HG02571 (cell line): Measurements from ENCODE around the gene BCAS1.
"Not testable (repeated sequence)": the region's sequence is repeated elsewhere in the genome, so short reads cannot be mapped to it uniquely, and the experiment has no call there.

Source experiments
- ATAC-seq: cut with Tn5 transposase; IDR thresholded peaks from one replicate; pipeline ENCODE4 v1.9.1; 2021; ENCODE audit warnings: mild to moderate bottlenecking, moderate library complexity; ENCODE audit not compliant: unreplicated experiment

The BCAS1 gene

DNA sequence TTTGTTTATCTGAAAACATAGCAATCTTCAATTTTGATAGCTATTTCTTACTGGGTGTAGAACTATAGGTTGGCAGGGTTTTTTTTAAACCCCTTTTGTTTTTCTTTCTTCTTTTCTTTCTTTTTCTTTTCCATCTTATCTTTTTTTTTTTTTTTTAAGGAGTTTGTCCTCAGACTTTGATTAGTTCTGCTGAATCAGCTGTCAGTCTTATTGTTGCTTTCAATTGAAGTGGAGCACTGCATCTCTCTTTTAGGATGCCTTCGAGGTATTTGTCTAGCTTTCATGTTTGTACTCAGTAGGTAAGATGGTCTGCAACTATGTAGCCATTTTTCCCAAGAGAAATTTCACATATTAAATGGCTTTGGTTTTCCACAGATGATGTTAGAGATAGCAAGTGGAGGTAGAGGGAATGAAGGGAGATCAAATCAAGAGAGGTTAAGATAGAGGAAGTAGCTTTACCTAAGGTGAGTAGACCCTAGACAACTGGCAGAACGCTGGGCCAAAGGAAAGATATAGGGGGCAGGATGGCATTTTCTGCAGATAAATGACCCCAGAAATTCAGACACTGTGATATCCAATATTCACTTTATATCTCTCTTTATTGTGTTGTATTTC, 137.1 kb downstream of the BCAS1 start:
- ATAC-seq, result no peak

GRCh38 chr20:53932655-53933192, 137.7 kb downstream of the BCAS1 start:
- not testable (repeated sequence) for ATAC-seq

- no peak for ATAC-seq
Measured at GRCh38 chr20:53931597-53931996, 138.8 kb downstream of the BCAS1 start.

DNA sequence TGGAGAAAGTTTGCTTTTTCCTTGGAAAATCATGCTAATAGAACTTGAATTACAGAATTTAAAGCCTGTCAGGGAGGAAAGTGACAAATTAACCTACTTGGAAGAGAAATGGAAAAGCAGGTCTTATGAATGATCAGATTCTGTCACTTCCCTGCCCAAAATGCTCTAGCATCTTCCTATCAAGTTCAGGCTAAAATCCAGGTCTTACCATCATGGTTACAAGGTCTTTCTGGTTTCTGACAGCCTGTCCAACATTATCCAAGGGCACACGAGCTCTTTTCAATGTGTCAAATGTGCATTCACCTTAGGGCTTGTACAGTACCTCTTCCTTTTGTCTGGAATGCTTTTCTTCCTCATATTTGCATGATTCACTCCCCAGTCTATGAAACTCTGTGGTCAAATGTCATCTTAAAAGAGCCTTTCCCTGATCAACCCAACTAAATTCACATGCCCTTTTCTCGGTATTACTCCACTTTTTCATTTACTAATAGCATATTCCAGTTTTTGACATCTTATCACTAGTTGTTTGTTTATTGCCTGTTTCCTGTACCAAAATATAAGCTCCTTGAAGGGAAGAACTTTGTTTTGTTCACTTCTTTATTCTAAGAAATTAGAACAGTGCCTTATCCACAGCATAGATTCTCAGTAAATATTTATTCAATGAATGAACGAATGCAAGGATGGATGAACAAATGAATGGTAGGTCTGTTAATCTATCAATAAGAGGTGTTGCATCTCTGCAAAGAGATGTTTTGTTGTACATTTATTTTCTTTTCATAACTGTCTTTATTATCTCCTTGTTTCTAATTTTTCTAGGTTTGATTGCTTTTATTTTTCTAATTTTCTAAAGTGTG, 139.5 kb downstream of the BCAS1 start:
- no peak for ATAC-seq

GRCh38 chr20:53929974-53930650, 140.3 kb downstream of the BCAS1 start:
- ATAC-seq, result peak; percentile 58

- no peak for ATAC-seq
Measured at GRCh38 chr20:53929399-53929798, 141.0 kb downstream of the BCAS1 start.

GRCh38 chr20:53927990-53928389, 142.4 kb downstream of the BCAS1 start:
- ATAC-seq, result no peak

DNA sequence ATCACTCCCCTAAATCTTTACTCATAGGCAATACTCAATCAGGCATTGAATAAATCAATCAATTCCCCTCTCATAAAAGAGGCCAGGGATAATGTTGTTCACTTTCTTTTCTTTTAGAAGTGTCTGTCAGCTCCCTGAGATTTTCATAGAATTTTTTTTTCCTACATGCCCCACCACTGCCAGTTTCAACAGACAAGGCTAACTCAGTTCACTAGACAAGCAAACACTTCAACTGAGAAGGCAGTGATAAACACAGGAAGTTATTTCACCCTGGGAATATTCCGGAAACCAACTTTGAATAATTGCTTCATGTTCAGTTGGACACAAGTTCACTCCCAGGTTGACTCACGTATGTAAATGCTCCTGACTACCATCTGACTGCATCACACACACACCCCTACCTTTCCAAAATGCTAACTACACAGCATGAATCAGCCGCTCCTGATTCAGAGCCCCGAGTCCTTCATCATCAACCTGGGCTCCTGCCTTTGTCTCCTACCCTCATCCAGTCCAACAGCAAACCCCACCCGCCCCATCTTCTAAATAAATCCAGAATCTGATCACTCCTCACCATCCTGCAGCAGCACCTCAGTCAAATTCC, 143.9 kb downstream of the BCAS1 start:
- peak; percentile 55 for ATAC-seq

GRCh38 chr20:53925651-53926401, 144.6 kb downstream of the BCAS1 start:
- no peak for ATAC-seq

GRCh38 chr20:53923566-53924369, 146.6 kb downstream of the BCAS1 start:
- no peak for ATAC-seq

- peak; percentile 38 for ATAC-seq
Measured at GRCh38 chr20:53922901-53923314, 147.5 kb downstream of the BCAS1 start.

DNA sequence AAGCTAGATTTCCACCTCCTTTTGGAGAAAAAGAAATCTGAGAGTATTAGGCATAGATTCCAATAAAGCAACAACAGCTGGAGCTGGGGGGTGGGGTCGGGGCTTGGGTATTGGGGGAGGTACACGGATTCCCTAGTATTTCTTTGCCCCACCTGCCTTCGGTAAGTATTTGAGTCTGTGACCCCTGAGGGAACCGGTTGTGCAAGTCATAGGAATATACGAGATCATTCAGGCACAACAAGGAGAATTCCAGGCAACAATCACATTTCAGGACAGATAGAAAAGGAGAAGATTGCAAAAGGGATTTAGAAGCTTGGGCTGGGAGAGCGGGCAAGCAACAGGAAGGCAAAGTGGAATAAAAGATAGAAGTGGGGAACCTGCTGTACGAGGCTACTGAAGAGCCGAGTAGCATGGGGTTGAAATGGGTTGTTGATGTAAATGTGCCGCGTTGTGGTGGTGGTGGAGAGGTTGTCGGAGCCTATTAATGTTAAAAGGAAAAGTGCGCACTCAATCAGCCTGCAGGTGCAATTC, 148.9 kb downstream of the BCAS1 start:
- no peak for ATAC-seq

- no peak for ATAC-seq
Measured at GRCh38 chr20:53920647-53921245, 149.6 kb downstream of the BCAS1 start.

- ATAC-seq, result no peak
Measured at GRCh38 chr20:53919886-53920285, 150.5 kb downstream of the BCAS1 start.

- no peak for ATAC-seq
Measured at GRCh38 chr20:53918949-53919361, 151.4 kb downstream of the BCAS1 start.

DNA sequence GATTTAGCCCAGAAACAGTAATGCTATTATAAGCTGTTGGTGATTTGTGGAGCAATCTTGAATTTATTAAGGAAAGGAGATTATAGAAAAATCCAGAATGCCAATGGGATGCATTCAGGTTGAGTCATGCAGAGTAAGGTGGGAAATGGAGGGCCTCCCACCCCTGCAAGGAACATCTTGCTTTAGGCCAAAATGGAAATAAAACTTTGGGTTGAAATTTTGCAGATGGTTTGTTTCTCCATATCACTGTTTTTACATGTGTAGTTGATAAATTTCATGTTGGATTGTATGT, 152.4 kb downstream of the BCAS1 start:
- no peak for ATAC-seq

- ATAC-seq, result peak; percentile 80
Measured at GRCh38 chr20:53917145-53918019, 153.0 kb downstream of the BCAS1 start.

DNA sequence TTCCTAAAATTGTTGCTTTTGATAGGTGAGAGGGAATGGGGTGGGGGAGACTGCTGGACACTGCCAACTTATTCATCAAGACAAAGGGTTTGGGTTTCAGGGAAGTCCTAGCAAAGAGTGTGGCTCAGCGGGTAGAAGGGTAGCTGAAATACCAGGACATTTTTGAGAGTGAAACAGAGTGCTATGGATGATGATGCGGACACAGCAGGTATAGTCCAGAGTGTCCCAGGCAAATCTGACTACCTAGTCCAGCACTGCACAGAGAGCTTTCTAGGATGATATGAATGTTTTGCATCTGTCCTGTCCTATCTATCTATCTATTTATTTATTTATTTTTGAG, 154.3 kb downstream of the BCAS1 start:
- ATAC-seq, result no peak
